HepG2 (cell line): ENCODE measurements around the gene CD300LD. TPM values are rescaled to one million over a fixed set of nuclear protein-coding genes. Genes with fewer than 3 reads are reported as not detected.

ENCODE experiments used
- polyA plus RNA-seq, 8 experiments: library from polyadenylated mRNA; depleted of rRNA in 3 of 8; stranded (reverse) in 7 of 8; unstranded in 1 of 8; fragments of >200 nt; fragmentation: Illumina TruSeq in 4 of 8; extraction: Trizol in 4 of 8; gene quantifications; 2 replicates each; pipeline versions ENCODE4 v1.2.1 to v1.2.3, GENCODE V29; 2011 to 2016; ENCODE audit warnings: low read depth in 4 of 8, missing spikeins in 1 of 8, mixed read lengths in 1 of 8; ENCODE audit not compliant: insufficient read depth in 1 of 8
- total RNA-seq, 5 experiments: library from RNA; depleted of rRNA; stranded (reverse); fragments of >200 nt; fragmentation: Illumina TruSeq; extraction: Trizol; gene quantifications; 2 replicates each; pipeline ENCODE4 v1.2.3, GENCODE V29; 2016; ENCODE audit warnings: low read depth in 1 of 5

CD300LD gene
- total and polyA plus RNA-seq, 2 of the 13 experiments (the other 11 are each of a cell fraction or from before 2014, with no cell fraction given), result not detected

Other genes starting within 250 kb of the CD300LD start
- not detected in 2 replicates for gene BTBD17, start 230.4 kb downstream of the CD300LD start, total RNA-seq (2016; rRNA removed; fragmentation: Illumina TruSeq; extraction: Trizol)
- not detected in 2 replicates for gene BTBD17, start 230.4 kb downstream of the CD300LD start, polyA plus RNA-seq (2011; rRNA removed)
- gene GPR142, start 224.8 kb downstream of the CD300LD start, total RNA-seq (2016; rRNA removed; fragmentation: Illumina TruSeq; extraction: Trizol), result not detected in 2 replicates
- gene GPR142, start 224.8 kb downstream of the CD300LD start, polyA plus RNA-seq (2011; rRNA removed), result not detected in 2 replicates
- gene GPRC5C, start 160.2 kb downstream of the CD300LD start, total RNA-seq (2016; rRNA removed; fragmentation: Illumina TruSeq; extraction: Trizol), result 44.8 and 85.6 TPM in 2 replicates
- 300 and 407 TPM in 2 replicates for gene GPRC5C, start 160.2 kb downstream of the CD300LD start, polyA plus RNA-seq (2011; rRNA removed)
- gene CD300A, start 125.6 kb downstream of the CD300LD start, total RNA-seq (2016; rRNA removed; fragmentation: Illumina TruSeq; extraction: Trizol), result not detected in 2 replicates
- 0.39 TPM in 1 of 2 replicates, not detected in the other for gene CD300A, start 125.6 kb downstream of the CD300LD start, polyA plus RNA-seq (2011; rRNA removed)
- gene CD300LB, start 60.8 kb downstream of the CD300LD start, total RNA-seq (2016; rRNA removed; fragmentation: Illumina TruSeq; extraction: Trizol), result not detected in 2 replicates
- gene CD300LB, start 60.8 kb downstream of the CD300LD start, polyA plus RNA-seq (2011; rRNA removed), result not detected in 2 replicates
- not detected in 2 replicates for gene CD300C, start 46.2 kb downstream of the CD300LD start, total RNA-seq (2016; rRNA removed; fragmentation: Illumina TruSeq; extraction: Trizol)
- gene CD300C, start 46.2 kb downstream of the CD300LD start, polyA plus RNA-seq (2011; rRNA removed), result not detected in 2 replicates
- not detected in 2 replicates for gene CD300H, start 24.8 kb downstream of the CD300LD start, total RNA-seq (2016; rRNA removed; fragmentation: Illumina TruSeq; extraction: Trizol)
- gene CD300H, start 24.8 kb downstream of the CD300LD start, polyA plus RNA-seq (2011; rRNA removed), result not detected in 2 replicates
- gene CD300E, start 31.5 kb upstream of the CD300LD start, total RNA-seq (2016; rRNA removed; fragmentation: Illumina TruSeq; extraction: Trizol), result not detected in 2 replicates
- gene CD300E, start 31.5 kb upstream of the CD300LD start, polyA plus RNA-seq (2011; rRNA removed), result not detected in 2 replicates
- gene CD300LF, start 120.6 kb upstream of the CD300LD start, total RNA-seq (2016; rRNA removed; fragmentation: Illumina TruSeq; extraction: Trizol), result not detected in 2 replicates
- gene CD300LF, start 120.6 kb upstream of the CD300LD start, polyA plus RNA-seq (2011; rRNA removed), result not detected in 2 replicates
- 0.91 and 1.1 TPM in 2 replicates for gene RAB37, start 145.0 kb upstream of the CD300LD start, total RNA-seq (2016; rRNA removed; fragmentation: Illumina TruSeq; extraction: Trizol)
- 3.7 and 4.7 TPM in 2 replicates for gene RAB37, start 145.0 kb upstream of the CD300LD start, polyA plus RNA-seq (2011; rRNA removed)
- gene NHERF1, start 156.3 kb upstream of the CD300LD start, total RNA-seq (2016; rRNA removed; fragmentation: Illumina TruSeq; extraction: Trizol), result 138 and 169 TPM in 2 replicates
- 266 and 269 TPM in 2 replicates for gene NHERF1, start 156.3 kb upstream of the CD300LD start, polyA plus RNA-seq (2011; rRNA removed)
- 37.6 and 44.2 TPM in 2 replicates for gene NAT9, start 184.1 kb upstream of the CD300LD start, total RNA-seq (2016; rRNA removed; fragmentation: Illumina TruSeq; extraction: Trizol)
- gene NAT9, start 184.1 kb upstream of the CD300LD start, polyA plus RNA-seq (2011; rRNA removed), result 39.7 and 49.8 TPM in 2 replicates